Glutamatergic neuron (in vitro differentiated cells): ENCODE data around the gene STRN. TPM values are rescaled to one million over a fixed set of nuclear protein-coding genes. Genes with fewer than 3 reads are reported as not detected.
"Not testable (repeated sequence)": the region's sequence is repeated elsewhere in the genome, so short reads cannot be mapped to it uniquely, and the experiment has no call there.

ENCODE experiments used
- DNase-seq: peaks from one replicate; pipeline ENCODE4 v3.0.0; 2022
- H3K27ac Mint-ChIP-seq: one replicate; pipeline ENCODE4 v1.8.0; 2020; ENCODE audit warnings: mild to moderate bottlenecking, mixed read lengths, inconsistent platforms; ENCODE audit not compliant: unreplicated experiment
- H3K27me3 Mint-ChIP-seq: one replicate; pipeline ENCODE4 v1.8.0; 2020; ENCODE audit warnings: mild to moderate bottlenecking, moderate library complexity, mixed read lengths, inconsistent platforms; ENCODE audit not compliant: unreplicated experiment
- H3K36me3 Mint-ChIP-seq: one replicate; pipeline ENCODE4 v1.8.0; 2020; ENCODE audit warnings: mild to moderate bottlenecking, mixed read lengths, inconsistent platforms; ENCODE audit not compliant: unreplicated experiment
- H3K4me1 Mint-ChIP-seq: one replicate; pipeline ENCODE4 v1.8.0; 2020; ENCODE audit warnings: mild to moderate bottlenecking, low read depth, mixed read lengths, inconsistent platforms; ENCODE audit not compliant: unreplicated experiment
- H3K4me3 Mint-ChIP-seq: one replicate; pipeline ENCODE4 v1.8.0; 2020; ENCODE audit warnings: mild to moderate bottlenecking, mixed read lengths, inconsistent platforms; ENCODE audit not compliant: unreplicated experiment
- H3K9me3 Mint-ChIP-seq: one replicate; pipeline ENCODE4 v1.8.0; 2020; ENCODE audit warnings: mild to moderate bottlenecking, moderate library complexity, mixed read lengths, inconsistent platforms; ENCODE audit not compliant: unreplicated experiment
- total RNA-seq: library from RNA; stranded (reverse); fragmentation: NEBNext Ultra II Directional; extraction: Animal tissue kit (Norgen Biotek cat#: 25700); gene quantifications from one replicate; pipeline ENCODE4 v1.2.1, GENCODE V29; 2021; ENCODE audit not compliant: unreplicated experiment
- TF ChIP-seq, protein P1 (sequence below): fragments of 200-600 bp; sonication (generic); IDR thresholded peaks from one replicate; pipeline ENCODE4 v1.5.0; 2021; ENCODE audit not compliant: partially characterized antibody, unreplicated experiment

STRN gene
- total RNA-seq, 1 donor from 2014 or later = 20.8 TPM

- no peak overlapping the region for H3K27ac Mint-ChIP-seq
- no peak overlapping the region for H3K4me3 Mint-ChIP-seq
- H3K4me1 Mint-ChIP-seq = no peaks in the 10 kb centered on the region
- TF ChIP-seq, protein P1, sequence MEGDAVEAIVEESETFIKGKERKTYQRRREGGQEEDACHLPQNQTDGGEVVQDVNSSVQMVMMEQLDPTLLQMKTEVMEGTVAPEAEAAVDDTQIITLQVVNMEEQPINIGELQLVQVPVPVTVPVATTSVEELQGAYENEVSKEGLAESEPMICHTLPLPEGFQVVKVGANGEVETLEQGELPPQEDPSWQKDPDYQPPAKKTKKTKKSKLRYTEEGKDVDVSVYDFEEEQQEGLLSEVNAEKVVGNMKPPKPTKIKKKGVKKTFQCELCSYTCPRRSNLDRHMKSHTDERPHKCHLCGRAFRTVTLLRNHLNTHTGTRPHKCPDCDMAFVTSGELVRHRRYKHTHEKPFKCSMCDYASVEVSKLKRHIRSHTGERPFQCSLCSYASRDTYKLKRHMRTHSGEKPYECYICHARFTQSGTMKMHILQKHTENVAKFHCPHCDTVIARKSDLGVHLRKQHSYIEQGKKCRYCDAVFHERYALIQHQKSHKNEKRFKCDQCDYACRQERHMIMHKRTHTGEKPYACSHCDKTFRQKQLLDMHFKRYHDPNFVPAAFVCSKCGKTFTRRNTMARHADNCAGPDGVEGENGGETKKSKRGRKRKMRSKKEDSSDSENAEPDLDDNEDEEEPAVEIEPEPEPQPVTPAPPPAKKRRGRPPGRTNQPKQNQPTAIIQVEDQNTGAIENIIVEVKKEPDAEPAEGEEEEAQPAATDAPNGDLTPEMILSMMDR = no peak
- peaks cover 6% of the 10 kb centered on the region for H3K36me3 Mint-ChIP-seq
- H3K9me3 Mint-ChIP-seq = no peaks in the 10 kb centered on the region
- no peak for DNase-seq
- no peaks in the 10 kb centered on the region for H3K27me3 Mint-ChIP-seq
Measured at GRCh38 chr2:37000318-37000717, 34.0 kb upstream of the STRN start.

DNA sequence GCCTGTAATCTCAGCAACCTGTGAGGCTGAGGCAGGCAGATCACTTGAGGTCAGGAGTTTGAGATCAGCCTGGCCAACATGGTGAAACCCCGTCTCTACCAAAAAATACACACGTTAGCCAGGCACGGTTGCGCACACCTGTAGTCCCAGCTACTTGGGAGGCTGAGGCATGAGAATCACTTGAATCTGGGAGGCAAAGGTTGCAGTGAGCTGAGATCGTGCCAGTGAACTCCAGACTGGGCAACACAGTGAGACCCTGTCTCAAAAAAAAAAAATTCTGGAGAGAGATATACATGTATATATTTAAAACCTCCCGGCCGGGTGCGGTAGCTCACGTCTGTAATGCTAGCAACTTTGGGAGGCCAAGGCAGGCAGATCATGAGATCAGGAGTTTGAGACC, 33.1 kb upstream of the STRN start:
- DNase-seq, H3K4me1 Mint-ChIP-seq, H3K27ac Mint-ChIP-seq, H3K9me3 Mint-ChIP-seq, H3K36me3 Mint-ChIP-seq, H3K4me3 Mint-ChIP-seq, H3K27me3 Mint-ChIP-seq: not testable (repeated sequence)

- H3K27ac Mint-ChIP-seq = no peak overlapping the region
- TF ChIP-seq, protein P1 = no peak
- H3K9me3 Mint-ChIP-seq = no peaks in the 10 kb centered on the region
- peaks cover 6% of the 10 kb centered on the region for H3K36me3 Mint-ChIP-seq
- H3K27me3 Mint-ChIP-seq = no peaks in the 10 kb centered on the region
- DNase-seq = no peak
- no peak overlapping the region for H3K4me3 Mint-ChIP-seq
- no peaks in the 10 kb centered on the region for H3K4me1 Mint-ChIP-seq
Measured at GRCh38 chr2:36993841-36994620, 27.7 kb upstream of the STRN start.

GRCh38 chr2:36988008-36988407, 21.7 kb upstream of the STRN start:
- DNase-seq = no peak
- H3K4me3 Mint-ChIP-seq = no peak overlapping the region
- no peak overlapping the region for H3K27ac Mint-ChIP-seq
- H3K9me3 Mint-ChIP-seq = no peaks in the 10 kb centered on the region
- H3K27me3 Mint-ChIP-seq = no peaks in the 10 kb centered on the region
- TF ChIP-seq, protein P1 = no peak
- H3K36me3 Mint-ChIP-seq = no peaks in the 10 kb centered on the region
- no peaks in the 10 kb centered on the region for H3K4me1 Mint-ChIP-seq

DNA sequence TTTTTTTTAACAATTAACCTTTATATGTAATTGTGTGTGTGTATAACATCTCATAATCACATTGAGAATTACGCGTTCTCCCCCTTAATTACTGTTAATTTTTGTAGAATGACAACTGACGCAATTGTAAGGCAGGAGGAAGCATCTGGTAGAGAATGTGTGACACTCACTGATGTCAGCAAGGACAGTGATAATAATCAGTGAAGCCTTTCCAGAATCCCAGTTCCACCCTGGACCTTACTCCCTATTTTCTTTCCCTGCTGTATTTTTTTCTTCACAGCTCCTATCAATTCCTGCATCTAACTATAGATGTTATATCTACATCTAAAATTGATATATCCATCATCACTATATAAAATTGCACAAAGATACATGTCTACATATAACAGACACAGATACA, 16.1 kb upstream of the STRN start:
- TF ChIP-seq, protein P1 = no peak
- Mint-ChIP-seq H3K27ac (peak overlapping the region; percentile 89), H3K27me3 (no peaks in the 10 kb centered on the region), H3K4me1 (peaks cover 9% of the 10 kb centered on the region), H3K4me3 (no peak overlapping the region), H3K36me3 (peaks cover 6% of the 10 kb centered on the region), H3K9me3 (peaks cover 2% of the 10 kb centered on the region)
- DNase-seq = no peak
